ENCODE measurements around the gene ZBTB12.
"Not testable (repeated sequence)": the region's sequence is repeated elsewhere in the genome, so short reads cannot be mapped to it uniquely, and the experiment has no call there.

GRCh38 chr6:31932137-31932536 lies 30.3 kb upstream of the ZBTB12 start:
- not testable (repeated sequence) for TF ChIP-seq CTCF, POLR2A, EP300 (IDR thresholded peaks at IDR 0.05)

Data from stomach (tissue), 4 donors.